Stimulated activated CD8-positive, alpha-beta memory T cell treated with anti-CD3 and anti-CD28 coated beads, Interleukin-12 subunit alpha, Interleukin-12 subunit beta, amount 100 ng/mL, for 1 hour (primary cell): ENCODE data around the gene SPATA31C1.
"Not testable (repeated sequence)": the region's sequence is repeated elsewhere in the genome, so short reads cannot be mapped to it uniquely, and the experiment has no call there.

Experiments used
- DNase-seq: peaks from one replicate; pipeline ENCODE4 v3.0.0-alpha.2; 2020; ENCODE audit warnings: low read depth

The SPATA31C1 gene

DNA sequence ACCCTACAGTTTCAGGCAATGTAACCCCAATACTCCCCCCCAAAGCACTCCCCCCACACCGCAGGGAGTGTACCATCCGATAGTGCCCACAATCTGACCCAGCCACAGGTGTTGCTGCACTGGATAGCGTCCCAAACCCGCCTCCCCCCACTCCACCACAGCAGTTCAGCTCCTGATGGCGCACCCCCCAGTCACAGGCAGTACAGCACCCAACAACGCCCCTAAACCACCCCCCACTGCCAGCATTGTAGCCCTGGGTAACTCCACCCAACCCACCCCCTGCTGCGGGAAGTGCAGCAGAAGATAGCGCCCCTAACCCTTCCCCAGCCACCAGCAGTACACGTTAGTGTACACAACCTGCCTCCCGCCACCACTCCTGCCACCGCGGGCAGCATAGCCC, 20.6 kb downstream of the SPATA31C1 start:
- not testable (repeated sequence) for DNase-seq

DNA sequence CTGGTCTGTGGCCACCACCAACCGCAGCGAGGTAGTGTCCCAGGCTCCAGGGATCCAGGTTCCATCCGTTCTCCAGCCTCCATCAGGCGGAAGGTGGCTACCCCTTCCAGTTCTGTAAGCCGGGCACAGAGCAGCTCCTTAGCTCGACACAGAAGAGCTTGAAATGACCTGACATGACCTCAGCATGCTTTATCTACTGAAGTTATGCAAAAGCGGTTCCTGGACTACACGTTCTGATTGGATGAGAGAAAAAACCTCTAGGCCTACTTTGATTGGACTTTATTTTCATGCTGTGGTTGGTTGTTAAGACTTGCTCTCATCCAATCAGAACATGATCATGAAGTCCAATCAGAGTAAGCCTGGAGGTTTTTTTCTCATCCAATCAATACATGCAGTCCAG, 21.3 kb downstream of the SPATA31C1 start:
- DNase-seq, result not testable (repeated sequence)

- DNase-seq, result no peak
Observed at GRCh38 chr9:87944096-87944495, 26.3 kb downstream of the SPATA31C1 start.

DNA sequence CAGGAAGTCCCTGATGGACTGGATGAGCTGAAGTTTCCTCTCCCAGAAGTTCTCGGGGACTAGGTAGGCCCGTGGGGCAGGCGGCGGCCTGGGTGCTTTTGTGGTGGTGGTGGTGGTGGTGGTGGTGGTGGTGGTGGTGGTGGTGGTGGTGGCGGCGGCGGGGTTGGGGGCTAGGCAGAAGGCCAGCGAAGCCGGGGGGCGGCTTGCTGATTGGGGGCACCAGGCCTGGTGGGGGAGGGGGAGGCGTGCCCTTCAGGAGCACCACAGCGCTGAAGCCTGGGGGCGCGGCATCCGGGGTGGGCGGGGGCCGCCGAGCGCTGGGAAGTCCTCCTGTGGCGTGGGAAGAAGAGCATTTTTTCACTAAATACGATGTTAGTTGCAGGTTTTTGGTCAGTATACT, 26.9 kb downstream of the SPATA31C1 start:
- no peak for DNase-seq

DNA sequence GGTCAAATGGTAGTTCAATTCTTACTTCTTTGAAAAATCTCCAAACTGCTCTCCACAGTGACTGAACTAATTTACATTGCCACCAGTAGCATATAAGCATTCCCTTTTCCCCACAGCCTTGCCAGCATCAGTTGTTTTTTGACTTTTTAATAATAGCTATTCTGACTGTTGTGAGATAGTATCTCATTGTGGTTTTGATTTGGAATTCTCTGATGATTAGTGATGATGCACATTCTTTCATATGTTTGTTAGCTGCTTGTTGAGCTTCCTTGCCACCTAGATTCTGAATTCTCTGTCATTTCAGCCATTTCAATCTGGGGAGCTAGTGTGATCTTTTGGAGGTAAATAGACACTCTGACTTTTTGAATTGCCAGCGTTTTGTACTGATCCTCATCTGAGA, 32.5 kb downstream of the SPATA31C1 start:
- no peak for DNase-seq

DNA sequence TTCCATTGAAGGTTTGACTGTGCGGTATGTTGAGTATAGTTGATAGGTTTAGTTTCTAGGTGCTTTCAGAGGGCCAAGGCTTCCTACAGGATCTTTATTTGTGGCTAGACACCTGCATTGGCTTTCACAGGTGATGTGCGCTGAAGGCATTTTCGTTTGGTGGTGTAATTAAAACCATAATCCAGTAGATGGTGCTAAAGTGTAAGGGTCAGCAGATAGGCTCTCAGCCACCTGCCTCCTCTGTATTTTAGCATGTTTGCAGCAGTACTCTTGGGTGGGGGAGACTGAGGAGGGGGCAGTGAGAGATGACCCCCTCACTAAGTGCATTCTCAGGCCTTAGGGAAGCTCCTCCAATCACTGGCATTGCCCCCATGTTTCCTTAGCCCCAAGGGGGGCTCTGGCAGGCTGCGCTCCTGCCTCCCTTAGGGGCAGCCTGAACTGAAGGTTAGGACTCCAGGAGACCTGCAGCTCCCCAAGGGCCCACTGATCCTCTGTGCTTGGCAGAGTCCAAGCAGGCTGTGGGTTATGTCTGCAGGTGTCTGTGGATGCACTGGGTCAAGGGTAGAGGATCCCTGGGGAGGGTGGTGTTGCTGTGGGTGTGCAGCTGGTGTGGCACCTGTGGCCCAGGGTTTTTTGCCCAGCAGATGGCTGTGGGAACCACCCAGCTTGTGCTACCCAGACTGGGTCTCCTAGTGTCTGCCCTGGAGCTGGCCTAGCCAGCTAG, 33.2 kb downstream of the SPATA31C1 start:
- DNase-seq, result no peak

GRCh38 chr9:87954230-87954629, 36.5 kb downstream of the SPATA31C1 start:
- DNase-seq, result no peak

DNA sequence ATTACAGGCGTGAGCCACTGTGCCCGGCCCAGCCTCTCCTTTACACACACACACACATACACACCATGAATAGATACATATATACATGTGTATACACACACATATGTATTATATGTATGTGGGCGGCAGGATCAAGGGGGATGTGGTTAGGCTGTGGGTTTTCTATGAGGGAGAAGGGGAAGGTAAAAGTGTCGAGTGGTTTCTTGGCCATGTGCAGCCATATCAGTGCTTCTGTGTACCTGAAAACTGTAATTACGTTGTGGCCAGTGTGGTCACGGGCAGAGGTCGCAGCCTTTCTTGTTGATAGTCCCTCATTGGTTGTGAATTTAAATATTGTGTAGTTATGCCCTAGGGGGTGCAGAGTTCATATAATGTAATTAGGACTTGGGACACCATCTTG, 40.1 kb downstream of the SPATA31C1 start:
- DNase-seq, result no peak

DNA sequence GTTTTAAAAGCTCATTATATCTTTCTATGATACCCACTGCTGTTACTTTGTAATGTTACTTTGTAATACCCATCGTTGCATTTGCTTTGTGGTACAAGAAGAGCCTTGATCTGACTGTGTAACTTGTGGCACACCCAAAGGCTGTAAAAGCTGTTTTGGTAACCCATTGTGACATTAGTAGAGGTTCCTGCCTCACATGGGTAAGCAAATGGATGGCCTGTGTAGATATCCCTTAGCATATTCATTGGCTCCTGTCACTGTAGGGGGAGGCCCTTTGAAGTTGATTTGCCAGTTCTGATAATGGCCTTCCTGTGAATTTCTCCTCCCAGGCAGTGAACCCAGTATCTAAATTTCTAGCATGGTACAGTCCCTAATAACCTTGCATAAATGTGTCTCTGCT, 40.8 kb downstream of the SPATA31C1 start:
- no peak for DNase-seq

DNA sequence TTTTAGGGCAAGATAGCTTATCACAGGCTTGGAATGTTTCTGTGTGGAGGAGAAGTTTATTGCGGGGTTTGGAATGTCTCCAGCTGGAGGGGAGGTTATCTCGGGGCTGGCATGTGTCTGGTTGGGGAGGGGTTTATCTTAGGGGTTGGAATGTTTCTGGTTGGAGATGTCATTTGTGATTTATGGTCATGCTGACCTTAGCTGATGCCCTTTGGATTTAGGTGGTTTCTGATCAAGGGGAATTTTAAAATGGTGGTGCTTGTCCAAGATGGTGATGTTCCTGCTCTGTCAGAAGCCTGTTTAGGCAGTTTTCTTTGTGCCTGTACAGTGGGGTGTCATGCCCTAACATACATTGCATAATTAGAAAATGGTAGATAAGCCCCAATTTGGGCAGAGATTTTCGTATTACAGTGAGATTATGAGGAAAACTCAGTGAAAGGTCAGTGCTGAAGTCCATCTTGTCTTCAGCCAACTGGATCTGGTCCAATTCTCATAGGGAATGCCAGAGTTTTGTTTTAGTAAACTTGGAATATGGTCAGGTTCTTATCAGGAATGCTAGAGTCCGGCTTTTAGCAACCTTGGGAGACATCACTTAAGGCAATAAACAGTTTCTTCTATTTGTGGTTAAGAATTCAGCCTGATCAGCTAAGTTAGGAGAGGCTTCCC, 42.3 kb downstream of the SPATA31C1 start:
- no peak for DNase-seq

DNA sequence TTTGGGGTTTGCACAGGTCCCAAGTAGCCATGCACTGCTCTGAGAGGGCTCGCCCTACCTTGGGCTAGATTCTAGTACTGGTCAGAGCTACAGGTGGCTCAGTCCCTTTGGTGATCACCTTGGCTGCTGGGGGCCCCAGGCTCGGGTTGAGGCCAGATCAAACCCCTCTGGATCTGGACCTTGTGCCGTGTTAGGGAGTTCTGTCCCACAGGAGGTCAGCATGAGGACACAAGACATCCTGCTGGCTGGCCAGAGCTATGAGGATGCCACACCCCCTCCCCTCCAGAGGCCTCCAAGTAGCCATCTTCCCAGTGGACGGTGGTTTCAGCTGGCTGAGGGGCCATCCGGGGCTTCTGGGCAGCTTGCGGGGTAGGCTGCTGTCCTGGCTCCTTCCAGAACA, 46.0 kb downstream of the SPATA31C1 start:
- DNase-seq, result no peak

DNA sequence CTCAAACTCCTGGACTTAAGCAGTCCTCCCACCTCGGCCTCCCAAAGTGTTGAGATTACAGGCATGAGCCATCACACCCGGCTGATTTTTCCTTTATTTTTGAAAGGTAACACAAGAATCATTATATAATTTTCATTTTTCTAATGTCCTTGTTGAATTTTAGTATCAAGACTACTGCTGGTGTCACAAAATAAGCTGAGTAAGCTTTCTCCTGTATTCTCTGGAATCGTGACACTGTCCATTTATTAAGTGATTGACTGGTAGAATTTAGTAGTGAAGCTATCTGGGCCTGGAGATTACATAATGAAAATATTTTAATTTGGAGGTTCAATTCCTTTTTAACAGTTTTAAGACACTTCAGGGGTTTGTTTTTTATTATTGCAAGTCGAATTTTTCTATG, 47.1 kb downstream of the SPATA31C1 start:
- DNase-seq, result no peak

- DNase-seq, result no peak
Observed at GRCh38 chr9:87968155-87968554, 50.4 kb downstream of the SPATA31C1 start.

DNA sequence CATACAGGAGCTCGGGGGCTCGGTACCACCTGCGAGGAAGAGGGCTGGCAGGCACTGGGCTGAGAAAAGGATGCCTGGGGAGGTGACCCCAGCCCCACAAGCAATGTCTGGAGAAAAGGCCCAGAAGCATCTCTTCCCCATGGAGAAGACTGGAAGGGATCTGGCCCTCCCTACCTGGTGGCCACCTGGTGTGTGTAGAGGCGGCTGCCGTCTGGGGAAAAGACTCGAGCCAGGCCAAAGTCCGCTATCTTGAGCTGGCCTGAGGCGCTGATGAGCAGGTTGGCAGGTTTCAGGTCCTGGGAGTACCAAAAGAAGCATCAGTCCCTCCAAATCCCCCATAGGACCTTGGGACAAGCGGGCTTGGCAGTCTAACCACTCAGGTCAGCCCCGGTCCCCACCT, 52.8 kb downstream of the SPATA31C1 start:
- no peak for DNase-seq

- DNase-seq, result no peak
Observed at GRCh38 chr9:87973122-87973521, 55.4 kb downstream of the SPATA31C1 start.
